ENCODE data around the gene CYLD.

The CYLD gene

DNA sequence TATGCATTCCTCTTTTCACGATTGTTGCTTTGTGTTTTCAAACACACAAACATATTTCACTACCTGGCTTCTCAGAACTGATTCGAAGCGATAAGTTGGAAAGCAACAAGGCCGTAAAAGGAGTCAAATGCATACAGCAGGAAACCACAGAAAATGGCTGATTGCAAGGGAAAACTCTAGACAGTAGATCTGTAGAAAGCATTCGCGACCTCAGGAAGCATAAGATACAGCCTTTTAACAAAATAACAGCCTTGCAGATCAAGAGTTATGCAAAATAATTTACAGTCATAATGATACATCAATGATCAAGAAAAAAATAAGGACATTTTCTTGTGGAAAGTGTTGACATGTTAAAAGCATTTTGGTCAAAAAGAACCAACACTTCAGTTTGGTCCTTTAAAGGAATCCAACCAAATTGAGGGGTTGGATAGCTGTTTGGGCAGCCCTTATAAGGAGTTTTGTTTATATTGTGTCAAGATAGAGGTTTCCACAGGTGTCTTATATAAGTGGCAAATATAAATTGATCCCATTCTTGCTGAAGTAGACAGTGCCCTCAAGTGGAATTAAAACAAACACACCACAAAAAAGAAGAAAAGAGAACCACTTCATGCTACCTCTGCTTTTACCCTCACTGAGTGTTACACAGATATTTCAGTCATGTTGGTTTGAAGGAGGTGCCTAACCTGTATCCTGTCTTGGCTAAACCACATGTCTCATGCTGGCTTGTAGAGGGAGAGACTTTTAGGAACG, 5.5 kb downstream of the CYLD start:
- no peak overlapping the region for H3K4me3 ChIP-seq
- no peak overlapping the region; a peak in 2 of 22 replicates for H3K9ac ChIP-seq
- peaks cover 0 to 52% (median 10%) of the 10 kb centered on the region in 11 experiments; a peak in 13 of 22 replicates for H3K36me3 ChIP-seq
- peaks cover 11 to 48% (median 26%) of the 10 kb centered on the region in 10 experiments for H3K4me1 ChIP-seq
- peaks cover 0 to 20% (median 16%) of the 10 kb centered on the region in 11 experiments; a peak in 16 of 22 replicates for H3K27me3 ChIP-seq
- TF ChIP-seq Cebpa-rat (IDR thresholded peaks at IDR 0.05), result no peak
- peak overlapping the region; percentile 19 to 65 (median 49) for H3K4me2 ChIP-seq
- no peaks in the 10 kb centered on the region for H3K9me3 ChIP-seq (replicated peaks in 1 of 11)
- peaks cover 0 to 36% (median 0%) of the 10 kb centered on the region in 11 experiments; a peak in 4 of 22 replicates for H4K20me1 ChIP-seq
- no peak overlapping the region for H3K27ac ChIP-seq

DNA sequence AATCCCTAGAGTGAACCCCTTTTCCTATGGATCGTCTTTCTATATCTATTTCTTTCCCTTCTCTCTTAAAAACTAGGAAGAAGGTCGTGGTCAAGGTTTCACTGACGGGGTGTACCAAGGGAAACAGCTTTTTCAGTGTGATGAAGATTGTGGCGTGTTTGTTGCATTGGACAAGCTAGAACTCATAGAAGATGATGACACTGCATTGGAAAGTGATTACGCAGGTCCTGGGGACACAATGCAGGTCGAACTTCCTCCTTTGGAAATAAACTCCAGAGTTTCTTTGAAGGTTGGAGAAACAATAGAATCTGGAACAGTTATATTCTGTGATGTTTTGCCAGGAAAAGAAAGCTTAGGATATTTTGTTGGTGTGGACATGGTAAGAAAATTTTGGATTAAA, 9.6 kb downstream of the CYLD start:
- H3K36me3 ChIP-seq, result peaks cover 8 to 72% (median 31%) of the 10 kb centered on the region in 11 experiments; a peak in 20 of 22 replicates
- H3K4me2 ChIP-seq, result no peak overlapping the region
- H4K20me1 ChIP-seq, result peaks cover 0 to 48% (median 0%) of the 10 kb centered on the region in 11 experiments; a peak in 4 of 22 replicates
- no peak overlapping the region for H3K27ac ChIP-seq
- peaks cover 7 to 15% (median 12%) of the 10 kb centered on the region in 10 experiments for H3K4me1 ChIP-seq
- H3K27me3 ChIP-seq, result no peaks in the 10 kb centered on the region
- no peak for TF ChIP-seq Cebpa-rat (IDR thresholded peaks at IDR 0.05)
- no peak overlapping the region for H3K4me3 ChIP-seq
- H3K9ac ChIP-seq, result no peak overlapping the region
- H3K9me3 ChIP-seq (replicated peaks in 1 of 11), result no peaks in the 10 kb centered on the region

DNA sequence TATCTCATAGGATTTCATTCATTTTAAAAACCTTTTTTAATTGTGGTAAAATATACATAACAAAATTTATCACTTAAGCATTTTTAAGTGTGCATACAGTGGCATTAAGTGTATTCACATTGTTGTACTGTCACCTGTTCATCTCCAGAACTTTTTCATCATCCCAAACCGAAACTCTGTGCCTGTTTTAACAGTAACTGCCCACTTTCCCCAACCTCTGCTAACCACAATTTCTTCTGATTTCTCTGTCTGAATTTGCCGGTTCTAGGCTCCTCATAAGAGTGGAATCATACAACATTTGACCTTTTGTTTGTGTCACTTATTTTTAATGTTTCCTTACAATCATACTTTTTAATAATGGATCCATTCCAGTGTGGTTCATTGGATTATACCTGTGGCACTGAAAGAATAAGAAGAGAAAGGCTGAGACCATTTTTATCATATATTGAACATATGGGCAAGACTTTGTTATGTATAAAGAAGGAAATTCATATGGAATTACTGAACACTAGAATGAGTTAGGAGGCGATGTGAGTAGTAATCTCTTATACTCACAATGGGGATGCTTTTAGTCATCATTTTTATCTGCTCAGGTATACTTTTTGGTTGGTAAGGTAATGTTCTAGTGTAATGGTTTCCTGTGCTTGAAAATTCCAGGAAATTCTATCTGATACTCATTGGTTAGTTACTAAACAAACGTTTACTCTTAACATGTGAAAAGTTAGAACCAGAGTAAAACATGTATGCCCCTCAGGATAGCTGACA, 10.8 kb downstream of the CYLD start:
- Histone ChIP-seq H3K27ac (no peak overlapping the region), H4K20me1 (peaks cover 0 to 57% (median 0%) of the 10 kb centered on the region in 11 experiments; a peak in 4 of 22 replicates), H3K36me3 (peaks cover 8 to 84% (median 33%) of the 10 kb centered on the region in 11 experiments; a peak in 21 of 22 replicates), H3K9me3 (replicated peaks in 1 of 11) (no peaks in the 10 kb centered on the region), H3K4me1 (peaks cover 0 to 11% (median 3%) of the 10 kb centered on the region in 10 experiments; a peak in 11 of 20 replicates), H3K9ac (no peak overlapping the region), H3K4me2 (no peak overlapping the region), H3K27me3 (no peaks in the 10 kb centered on the region), H3K4me3 (no peak overlapping the region)
- no peak for TF ChIP-seq Cebpa-rat (IDR thresholded peaks at IDR 0.05)

DNA sequence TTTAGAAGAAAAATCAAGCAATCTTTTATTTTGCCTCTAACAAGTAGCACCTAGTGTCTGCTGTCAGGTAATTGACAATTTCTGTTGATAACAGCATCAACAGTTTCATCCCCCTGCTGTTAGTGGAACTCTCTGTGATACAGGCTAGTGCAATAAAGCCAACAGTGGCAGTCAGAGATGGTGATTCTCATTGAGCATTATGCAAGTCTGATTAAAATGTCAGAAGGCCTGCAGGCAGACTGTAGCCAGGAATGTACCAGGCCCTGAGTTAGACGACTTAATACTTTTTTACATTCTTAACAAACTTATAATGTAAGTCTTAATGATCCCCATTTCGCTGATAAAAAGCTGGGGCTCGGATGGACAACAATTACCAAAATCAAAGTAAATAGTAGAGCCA, 14.6 kb downstream of the CYLD start:
- Histone ChIP-seq H3K4me1 (peaks cover 0 to 17% (median 0%) of the 10 kb centered on the region in 10 experiments; a peak in 6 of 20 replicates), H3K27ac (no peak overlapping the region), H3K4me3 (no peak overlapping the region), H3K4me2 (no peak overlapping the region), H3K36me3 (peaks cover 8 to 80% (median 33%) of the 10 kb centered on the region in 11 experiments; a peak in 21 of 22 replicates), H3K9ac (no peak overlapping the region), H3K27me3 (no peaks in the 10 kb centered on the region), H4K20me1 (peaks cover 0 to 68% (median 0%) of the 10 kb centered on the region in 11 experiments; a peak in 6 of 22 replicates), H3K9me3 (replicated peaks in 1 of 11) (no peaks in the 10 kb centered on the region)
- TF ChIP-seq Cebpa-rat (IDR thresholded peaks at IDR 0.05), result no peak

DNA sequence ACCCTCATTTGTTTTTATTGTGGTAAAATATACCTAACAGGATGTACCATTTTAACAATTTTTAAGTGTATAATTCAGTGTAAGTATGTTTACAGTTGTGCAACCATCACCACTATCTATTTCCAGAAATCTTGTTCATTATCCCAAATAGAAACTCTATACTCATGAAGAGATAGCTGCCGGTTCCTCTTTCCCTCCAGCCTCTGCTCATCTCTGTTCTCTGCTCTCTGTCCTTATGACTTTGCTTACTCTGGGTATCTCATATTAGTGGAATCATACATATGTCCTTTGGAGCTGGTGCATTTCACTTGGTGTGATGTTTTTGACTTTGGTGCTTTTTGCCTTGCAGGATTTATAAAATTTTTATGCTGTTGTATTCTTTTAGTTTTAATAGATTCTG, 19.4 kb downstream of the CYLD start:
- H3K27me3 ChIP-seq, result no peaks in the 10 kb centered on the region
- peaks cover 17 to 20% (median 18%) of the 10 kb centered on the region in 11 experiments for H3K9me3 ChIP-seq (replicated peaks in 1 of 11)
- no peak overlapping the region for H3K4me3 ChIP-seq
- H3K27ac ChIP-seq, result no peak overlapping the region
- H3K4me2 ChIP-seq, result peak overlapping the region in 3 of 11 experiments; percentile 15 to 43 (median 32); a peak in 5 of 22 replicates
- H3K36me3 ChIP-seq, result peaks cover 17 to 77% (median 22%) of the 10 kb centered on the region in 11 experiments; a peak in 21 of 22 replicates
- H3K9ac ChIP-seq, result no peak overlapping the region
- no peak for TF ChIP-seq Cebpa-rat (IDR thresholded peaks at IDR 0.05)
- H4K20me1 ChIP-seq, result peaks cover 0 to 77% (median 0%) of the 10 kb centered on the region in 11 experiments; a peak in 5 of 22 replicates
- H3K4me1 ChIP-seq, result peaks cover 0 to 24% (median 0%) of the 10 kb centered on the region in 10 experiments; a peak in 6 of 20 replicates

DNA sequence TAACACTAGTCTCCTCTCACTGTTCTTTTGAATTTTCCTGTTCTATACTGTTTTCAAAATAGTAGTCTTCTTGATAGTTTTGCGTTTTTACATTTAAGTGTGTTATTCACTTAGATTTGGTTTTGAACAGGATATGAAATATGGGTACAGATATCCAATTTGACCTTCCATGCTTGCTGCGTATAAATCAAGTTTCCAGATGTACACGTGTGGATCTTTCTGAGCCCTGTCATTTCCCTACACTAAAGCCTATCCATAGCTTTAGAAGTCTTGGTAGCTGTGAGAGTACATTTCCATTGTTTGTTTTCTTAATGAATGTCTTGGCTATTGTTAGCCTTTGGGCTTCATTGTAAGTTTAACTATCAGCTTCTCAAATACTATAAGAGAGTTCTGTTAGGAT, 20.4 kb downstream of the CYLD start:
- H3K27ac ChIP-seq, result no peak overlapping the region
- peaks cover 0 to 17% (median 0%) of the 10 kb centered on the region in 10 experiments; a peak in 6 of 20 replicates for H3K4me1 ChIP-seq
- TF ChIP-seq Cebpa-rat (IDR thresholded peaks at IDR 0.05), result no peak
- H3K36me3 ChIP-seq, result peaks cover 20 to 77% (median 32%) of the 10 kb centered on the region in 11 experiments; a peak in 21 of 22 replicates
- peaks cover 26 to 29% (median 28%) of the 10 kb centered on the region in 11 experiments for H3K9me3 ChIP-seq (replicated peaks in 1 of 11)
- no peak overlapping the region for H3K9ac ChIP-seq
- H3K27me3 ChIP-seq, result no peaks in the 10 kb centered on the region
- H3K4me2 ChIP-seq, result no peak overlapping the region
- peaks cover 0 to 69% (median 0%) of the 10 kb centered on the region in 11 experiments; a peak in 5 of 22 replicates for H4K20me1 ChIP-seq
- H3K4me3 ChIP-seq, result no peak overlapping the region

DNA sequence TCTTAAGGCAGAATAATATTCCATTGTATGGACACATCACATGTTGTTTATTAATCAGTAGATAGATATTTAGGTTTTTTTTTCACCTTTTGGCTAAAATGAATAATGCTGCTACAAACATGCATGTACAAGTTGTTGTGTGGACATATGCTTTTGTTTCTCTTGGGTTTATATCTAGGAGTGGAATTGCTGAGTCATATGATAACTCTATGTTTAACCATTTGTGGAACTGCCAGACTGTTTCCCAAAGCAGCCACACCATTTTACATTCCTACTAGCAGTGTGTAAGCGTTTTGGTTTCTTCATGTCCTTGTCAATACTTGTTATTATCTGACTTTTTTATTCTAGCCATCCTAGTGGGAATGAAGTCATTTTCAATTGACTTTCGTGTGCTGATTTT, 21.3 kb downstream of the CYLD start:
- H3K36me3 ChIP-seq, result peaks cover 20 to 75% (median 30%) of the 10 kb centered on the region in 11 experiments; a peak in 21 of 22 replicates
- H4K20me1 ChIP-seq, result peaks cover 0 to 59% (median 0%) of the 10 kb centered on the region in 11 experiments; a peak in 5 of 22 replicates
- H3K27me3 ChIP-seq, result no peaks in the 10 kb centered on the region
- H3K4me3 ChIP-seq, result no peak overlapping the region
- no peak overlapping the region for H3K4me2 ChIP-seq
- no peak overlapping the region for H3K9ac ChIP-seq
- peaks cover 0 to 17% (median 0%) of the 10 kb centered on the region in 10 experiments; a peak in 6 of 20 replicates for H3K4me1 ChIP-seq
- peaks cover 26 to 36% (median 28%) of the 10 kb centered on the region in 11 experiments for H3K9me3 ChIP-seq (replicated peaks in 1 of 11)
- no peak for TF ChIP-seq Cebpa-rat (IDR thresholded peaks at IDR 0.05)
- no peak overlapping the region for H3K27ac ChIP-seq

DNA sequence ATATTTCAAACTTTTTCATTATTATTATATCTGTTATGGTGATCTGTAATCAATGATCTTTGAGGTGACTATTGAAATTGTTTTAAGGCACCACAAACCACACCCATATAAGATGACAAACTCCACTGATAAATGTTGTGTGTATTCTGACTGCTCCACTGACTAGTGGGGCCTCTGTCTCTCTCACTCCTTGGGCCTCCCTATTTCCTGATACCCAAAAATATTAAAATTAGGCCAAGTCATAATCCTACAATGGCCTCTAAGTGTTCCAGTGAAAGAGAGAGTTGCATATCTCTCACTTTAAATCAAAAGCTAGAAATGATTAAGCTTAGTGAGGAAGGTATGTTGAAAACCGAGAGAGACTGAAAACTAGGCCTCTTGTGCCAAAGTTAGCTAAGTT, 23.4 kb downstream of the CYLD start:
- Histone ChIP-seq H3K4me2 (no peak overlapping the region), H3K9me3 (replicated peaks in 1 of 11) (peaks cover 42 to 51% (median 46%) of the 10 kb centered on the region in 11 experiments), H3K36me3 (peaks cover 20 to 76% (median 39%) of the 10 kb centered on the region in 11 experiments; a peak in 21 of 22 replicates), H3K4me3 (no peak overlapping the region; a peak in 1 of 20 replicates), H3K4me1 (peaks cover 0 to 17% (median 0%) of the 10 kb centered on the region in 10 experiments; a peak in 6 of 20 replicates), H3K27me3 (no peaks in the 10 kb centered on the region), H3K27ac (no peak overlapping the region), H3K9ac (no peak overlapping the region), H4K20me1 (peaks cover 0 to 43% (median 0%) of the 10 kb centered on the region in 11 experiments; a peak in 5 of 22 replicates)
- TF ChIP-seq Cebpa-rat (IDR thresholded peaks at IDR 0.05), result no peak
